Hepatic stellate cell (primary cell): ENCODE measurements around the gene GTF2IRD1.
"Not testable (repeated sequence)": the region's sequence is repeated elsewhere in the genome, so short reads cannot be mapped to it uniquely, and the experiment has no call there.

Experiments
- DNase-seq: peaks from one replicate; pipeline ENCODE4 v3.0.0; 2011; ENCODE audit warnings: low spot score

GTF2IRD1 gene

DNA sequence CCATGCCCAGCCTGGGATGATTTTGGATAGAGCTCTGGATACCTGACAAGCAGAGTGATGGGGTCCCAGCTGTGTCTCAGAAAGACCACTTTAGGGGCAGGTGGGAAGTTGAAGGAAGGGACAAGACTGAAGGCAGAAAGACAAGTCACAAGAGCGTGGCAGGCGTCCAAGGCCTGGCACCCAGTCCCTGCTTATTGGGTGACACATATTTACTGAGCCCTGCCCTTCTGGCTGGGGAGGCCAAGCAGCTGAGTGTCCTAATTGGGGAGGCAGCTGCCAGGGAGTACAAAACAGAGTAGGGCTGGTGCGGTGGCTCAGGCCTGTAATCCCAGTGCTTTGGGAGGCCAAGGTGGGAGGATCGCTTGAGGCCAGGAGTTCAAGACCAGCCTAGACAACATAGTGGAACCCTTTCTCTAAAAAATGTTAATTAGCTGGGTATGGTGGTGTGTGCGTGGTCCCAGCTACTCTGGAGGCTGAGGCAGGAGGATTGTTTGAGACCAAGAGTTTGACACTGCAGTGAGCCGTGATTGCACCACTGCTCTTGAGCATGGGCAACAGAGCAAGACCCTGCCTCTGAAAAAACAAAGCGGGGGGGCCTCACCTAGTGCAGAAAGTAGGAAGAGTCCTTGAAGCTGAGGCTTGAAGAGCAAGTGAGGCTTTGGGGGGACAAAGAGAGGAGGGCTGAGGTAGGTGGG is 150.8 kb downstream of the GTF2IRD1 start:
- DNase-seq = no peak

GRCh38 chr7:74606101-74606908 is 152.6 kb downstream of the GTF2IRD1 start:
- peak; percentile 33 for DNase-seq

DNA sequence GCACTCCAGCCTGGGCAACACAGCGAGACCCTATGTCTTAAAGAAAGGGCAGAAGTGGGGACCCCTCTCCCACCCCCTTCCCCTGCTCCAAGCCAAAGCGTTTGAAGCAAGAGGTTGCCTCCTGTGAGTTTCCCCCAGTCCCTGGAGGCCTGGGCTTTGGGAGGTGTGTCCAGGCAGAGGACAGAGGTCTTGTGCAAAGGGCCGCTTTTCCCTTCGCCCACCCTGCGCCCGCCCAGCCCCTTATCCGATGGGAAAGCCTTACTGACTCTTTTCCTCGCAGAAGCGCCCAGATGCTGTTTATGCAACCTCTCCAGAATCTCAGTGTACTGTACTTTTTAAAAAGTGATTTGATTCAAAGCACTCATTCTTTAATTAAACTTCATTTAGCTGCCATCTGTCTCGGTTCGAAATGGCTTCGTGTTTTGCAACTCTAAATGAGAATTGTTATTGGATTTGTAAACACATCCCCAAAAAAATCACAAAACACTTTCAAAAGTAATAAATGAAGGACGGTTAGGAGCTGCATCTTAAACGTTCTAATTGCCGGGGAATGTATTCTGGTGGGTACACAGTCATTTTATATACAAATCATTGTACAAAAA is 153.3 kb downstream of the GTF2IRD1 start:
- DNase-seq = no peak

DNA sequence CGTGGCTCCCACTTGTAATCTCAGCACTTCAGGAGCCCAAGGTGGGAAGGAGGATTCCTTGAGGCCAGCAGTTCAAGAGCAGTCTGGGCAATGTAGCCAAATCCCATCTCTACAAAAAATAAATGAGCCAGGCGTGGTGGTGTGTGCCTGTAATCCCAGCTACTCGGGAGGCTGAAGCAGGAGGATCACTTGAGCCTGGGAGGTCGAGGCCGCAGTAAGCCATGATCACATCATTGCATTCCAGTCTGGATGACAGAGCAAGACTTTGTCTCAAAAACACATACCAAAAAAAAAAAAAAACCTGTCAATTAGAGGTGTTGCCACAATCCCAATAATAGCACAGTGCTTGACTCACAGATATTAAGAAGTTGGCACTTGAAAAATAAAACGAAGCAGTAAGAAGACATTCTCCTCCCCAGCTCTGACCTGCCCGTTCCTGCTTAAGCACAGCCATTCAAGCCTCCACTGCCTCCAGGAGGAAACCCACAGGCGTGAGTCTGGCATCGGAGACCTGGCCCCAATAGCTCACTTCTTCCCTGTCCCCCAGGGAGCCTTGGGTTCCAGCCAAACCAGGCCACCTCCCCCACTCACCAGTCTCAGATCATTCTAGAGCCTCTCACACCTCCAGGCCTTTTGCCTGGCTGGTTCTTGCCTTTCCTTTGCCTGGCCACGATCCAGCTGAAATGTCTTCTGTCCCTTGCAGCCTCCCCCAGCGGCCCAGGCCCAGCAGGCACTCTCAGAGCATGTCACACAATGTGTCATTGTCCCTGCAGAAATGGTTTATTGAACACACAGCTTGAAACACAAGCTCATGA is 158.5 kb downstream of the GTF2IRD1 start:
- DNase-seq = no peak

GRCh38 chr7:74615933-74616780 is 162.5 kb downstream of the GTF2IRD1 start:
- no peak for DNase-seq

DNA sequence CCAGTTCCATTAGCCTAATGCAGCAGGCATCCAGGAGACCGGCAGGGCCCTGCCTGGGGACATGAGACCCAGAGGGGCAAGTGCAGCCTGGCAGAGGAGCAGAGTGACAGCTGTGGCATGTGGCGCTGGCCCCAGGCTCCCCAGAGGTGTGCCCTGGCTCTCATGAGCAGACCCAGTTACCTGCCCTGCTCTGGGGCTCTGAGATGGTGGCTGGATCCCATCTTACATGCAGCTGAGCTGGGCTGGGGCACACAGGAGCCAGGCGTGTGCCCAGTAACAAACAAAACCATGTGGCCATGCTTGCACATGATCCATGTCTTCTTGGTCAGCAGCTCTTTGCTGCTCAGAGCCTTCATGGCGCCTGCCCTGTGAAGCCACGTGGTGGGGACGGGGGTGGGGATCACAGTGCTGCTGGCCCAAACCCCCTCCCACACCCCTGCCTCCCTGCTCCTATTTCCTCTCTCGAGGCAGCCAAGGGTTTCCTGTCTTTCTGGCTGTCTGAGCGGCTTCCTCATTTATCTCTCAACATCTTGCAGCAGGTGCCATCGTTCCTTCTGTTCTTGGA is 163.6 kb downstream of the GTF2IRD1 start:
- DNase-seq = no peak

DNA sequence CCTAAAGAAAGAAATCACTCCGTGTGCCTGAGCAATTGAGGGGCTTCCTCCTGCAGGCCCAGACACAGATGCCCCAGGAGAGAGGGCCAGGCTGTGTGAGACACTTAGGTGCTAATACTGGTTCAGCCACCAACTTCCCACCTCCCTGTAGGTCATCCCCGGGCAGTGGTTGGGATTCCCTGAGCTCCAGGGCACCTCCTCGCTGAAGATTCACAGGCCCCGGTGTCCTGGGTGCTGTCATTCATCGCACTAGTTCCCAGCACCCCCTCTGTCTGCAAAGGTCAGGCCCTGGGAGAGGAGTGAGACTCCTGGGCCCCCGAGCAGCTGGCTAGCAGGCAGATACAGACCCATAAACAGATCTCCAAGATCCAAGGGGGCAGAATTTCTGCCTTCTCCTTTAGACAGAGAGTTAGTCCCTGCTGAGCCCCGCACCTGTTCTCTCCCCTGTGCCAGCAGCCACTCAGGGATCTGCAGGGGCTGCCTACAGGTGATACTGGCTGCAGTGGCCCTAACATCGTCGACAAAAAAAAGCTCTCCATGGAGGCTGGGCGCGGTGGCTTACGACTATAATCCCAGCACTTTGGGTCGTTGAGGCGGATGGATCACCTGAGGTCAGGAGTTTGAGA is 165.6 kb downstream of the GTF2IRD1 start:
- DNase-seq = no peak

DNA sequence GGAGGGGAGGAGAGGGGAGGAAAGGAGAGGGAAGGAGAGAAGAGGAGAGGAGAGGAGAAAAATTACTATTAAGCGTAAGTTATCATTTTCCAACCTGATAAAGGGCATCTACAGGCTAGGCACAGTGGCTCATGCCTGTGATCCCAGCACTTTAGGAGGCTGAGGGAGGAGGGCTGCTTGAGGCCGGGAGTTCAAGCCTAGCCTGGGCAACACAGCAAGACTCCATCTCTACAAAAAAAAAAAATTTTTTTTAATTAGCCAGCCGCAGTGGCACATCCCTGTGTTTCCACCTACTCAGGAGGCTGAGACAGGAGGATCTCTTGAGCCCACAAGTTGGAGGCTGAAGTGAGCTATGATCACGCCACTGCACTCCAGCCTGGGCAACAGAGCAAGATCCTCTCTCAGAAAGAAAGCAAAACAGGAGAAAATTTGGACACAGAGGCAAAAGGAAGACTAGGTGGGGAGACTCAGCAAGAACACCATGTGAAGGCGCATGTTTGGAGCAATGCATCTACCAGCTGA is 168.6 kb downstream of the GTF2IRD1 start:
- DNase-seq = no peak

GRCh38 chr7:74623135-74623534 is 169.4 kb downstream of the GTF2IRD1 start:
- DNase-seq = no peak

- no peak for DNase-seq
These were observed 171.7 kb downstream of the GTF2IRD1 start for GRCh38 chr7:74625446-74625845.

GRCh38 chr7:74627661-74628411 is 174.1 kb downstream of the GTF2IRD1 start:
- no peak for DNase-seq

GRCh38 chr7:74632505-74632904 is 178.8 kb downstream of the GTF2IRD1 start:
- no peak for DNase-seq

DNA sequence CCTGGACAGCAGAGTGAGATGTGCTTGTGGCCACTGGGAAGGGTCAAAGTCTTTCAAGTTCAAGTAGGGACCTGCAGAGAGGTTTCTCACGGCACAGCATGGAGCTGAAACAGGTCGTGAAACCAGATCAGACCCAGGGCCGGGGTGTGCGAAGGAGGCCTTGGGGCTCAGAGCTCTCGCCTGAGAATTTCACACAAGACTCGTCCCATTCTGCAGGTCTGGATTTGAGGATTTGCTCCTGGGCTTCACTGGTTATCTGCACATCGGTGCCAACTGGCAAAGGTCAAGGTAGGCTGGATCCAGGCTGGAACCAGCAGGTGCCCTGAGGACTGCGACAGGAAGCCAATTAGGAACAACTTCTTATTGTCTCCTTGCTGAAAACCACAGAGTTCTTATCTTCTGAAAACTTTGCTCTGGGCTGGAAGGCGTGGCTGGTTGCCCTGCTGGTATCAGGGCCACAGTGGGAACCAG is 179.8 kb downstream of the GTF2IRD1 start:
- DNase-seq = no peak

DNA sequence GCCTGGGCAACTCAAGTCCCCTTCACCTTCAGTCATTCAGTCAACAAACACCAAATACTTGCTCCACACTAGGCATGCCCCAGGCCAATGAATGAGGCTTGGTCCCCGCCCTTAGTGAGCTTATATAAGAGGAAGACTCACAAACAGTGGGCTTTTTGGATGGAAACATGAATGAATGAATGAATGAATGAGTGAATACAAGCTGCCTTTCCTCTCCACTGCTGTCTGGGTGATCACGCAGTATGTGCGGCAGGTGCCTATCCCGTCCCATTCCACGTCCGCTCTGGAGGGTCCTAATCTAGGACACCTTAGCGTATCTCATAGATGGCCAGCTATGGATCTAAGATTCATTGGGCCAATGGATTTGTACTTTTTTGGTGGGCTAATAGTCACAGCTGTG is 184.0 kb downstream of the GTF2IRD1 start:
- no peak for DNase-seq

- DNase-seq = peak; percentile 51
These were observed 196.3 kb downstream of the GTF2IRD1 start for GRCh38 chr7:74650055-74650454.

- not testable (repeated sequence) for DNase-seq
These were observed 196.9 kb downstream of the GTF2IRD1 start for GRCh38 chr7:74650493-74651132.

- DNase-seq = not testable (repeated sequence)
These were observed 197.4 kb downstream of the GTF2IRD1 start for GRCh38 chr7:74651133-74651504.
